DND-41 (cell line): ENCODE data around the gene LARP7.
"Not testable (repeated sequence)": the region's sequence is repeated elsewhere in the genome, so short reads cannot be mapped to it uniquely, and the experiment has no call there.

Experiments
- ATAC-seq: fragments of 200-7000 bp; cut with Tn5 transposase; 3 replicates; pipeline ENCODE4 v1.9.1; 2021; ENCODE audit warnings: low read depth; ENCODE audit not compliant: insufficient read depth
- DNase-seq: peaks from one replicate; pipeline ENCODE4 v3.0.0-alpha.2; 2020
- H2AFZ ChIP-seq: 2 replicates; pipeline ENCODE4 v1.6.0; 2012; ENCODE audit warnings: low read depth, low read length
- H3K27ac ChIP-seq: 2 replicates; pipeline ENCODE4 v1.5.1; 2012; ENCODE audit warnings: low read length, inconsistent platforms
- H3K27me3 ChIP-seq: fragments of 200-600 bp; sonication (generic); 2 replicates; pipeline ENCODE4 v1.6.0; 2012; ENCODE audit warnings: low read length, mild to moderate bottlenecking, inconsistent platforms; ENCODE audit not compliant: insufficient read depth, poor library complexity
- H3K36me3 ChIP-seq: 2 replicates; pipeline ENCODE4 v1.5.1; 2012; ENCODE audit warnings: low read length, inconsistent platforms; ENCODE audit not compliant: insufficient read depth
- H3K4me1 ChIP-seq: 2 replicates; pipeline ENCODE4 v1.5.1; 2012; ENCODE audit warnings: mild to moderate bottlenecking, low read length; ENCODE audit not compliant: insufficient read depth
- H3K4me2 ChIP-seq: 2 replicates; pipeline ENCODE4 v1.6.0; 2012; ENCODE audit warnings: mild to moderate bottlenecking, moderate library complexity, low read length, inconsistent platforms; ENCODE audit not compliant: insufficient read depth
- H3K4me3 ChIP-seq, 2 experiments: fragments of 200-600 bp in 1 of 2; shearing (Covaris generic) in 1 of 2; 2 replicates each; pipeline ENCODE4 v1.5.1; 2012 to 2016; ENCODE audit warnings: inconsistent platforms in 2 of 2, low read length in 2 of 2, mild to moderate bottlenecking in 2 of 2, low read depth in 1 of 2, moderate library complexity in 1 of 2
- H3K79me2 ChIP-seq: 2 replicates; pipeline ENCODE4 v1.6.0; 2012; ENCODE audit warnings: low read length, inconsistent platforms; ENCODE audit not compliant: insufficient read depth
- H3K9ac ChIP-seq: 2 replicates; pipeline ENCODE4 v1.6.0; 2012; ENCODE audit warnings: low read depth, mild to moderate bottlenecking, inconsistent platforms, low read length, moderate library complexity
- H3K9me3 ChIP-seq: 2 replicates; pipeline ENCODE4 v1.5.1; 2012; ENCODE audit warnings: low read length, moderate library complexity, mild to moderate bottlenecking, inconsistent platforms; ENCODE audit not compliant: insufficient read depth, severe bottlenecking
- H4K20me1 ChIP-seq: 2 replicates; pipeline ENCODE4 v1.6.0; 2012; ENCODE audit warnings: low read length; ENCODE audit not compliant: insufficient read depth
- CTCF ChIP-seq: IDR thresholded peaks from 2 replicates; pipeline ENCODE4 v1.5.1; 2012; ENCODE audit warnings: borderline replicate concordance, low read length, moderate library complexity, mild to moderate bottlenecking; ENCODE audit not compliant: poor library complexity, severe bottlenecking; ENCODE audit errors: extremely low read depth
- EZH2 ChIP-seq: IDR thresholded peaks from 3 replicates; pipeline ENCODE4 v1.6.1; 2012; ENCODE audit warnings: borderline replicate concordance, low read depth, mild to moderate bottlenecking, moderate library complexity, low read length, inconsistent platforms; ENCODE audit not compliant: severe bottlenecking

LARP7 gene

GRCh38 chr4:112592717-112593116 is 44.2 kb upstream of the LARP7 start:
- Histone ChIP-seq H2AFZ (no peak overlapping the region), H3K27ac (no peak overlapping the region), H4K20me1 (no peaks in the 10 kb centered on the region), H3K9me3 (no peaks in the 10 kb centered on the region), H3K4me1 (no peaks in the 10 kb centered on the region), H3K9ac (no peak overlapping the region), H3K4me2 (no peak overlapping the region), H3K79me2 (no peaks in the 10 kb centered on the region), H3K4me3 (no peak overlapping the region), H3K36me3 (peaks cover 23% of the 10 kb centered on the region; the same call in 1 of the 2 replicates), H3K27me3 (no peaks in the 10 kb centered on the region)
- no peak for ATAC-seq
- no peak for DNase-seq
- TF ChIP-seq CTCF (no peak), EZH2 (no peak)

GRCh38 chr4:112593438-112594133 is 43.4 kb upstream of the LARP7 start:
- no peak overlapping the region for H3K4me3 ChIP-seq
- no peak overlapping the region for H3K9ac ChIP-seq
- ATAC-seq (no peak), DNase-seq (no peak)
- no peak overlapping the region for H2AFZ ChIP-seq
- H3K4me1 ChIP-seq: no peaks in the 10 kb centered on the region
- no peaks in the 10 kb centered on the region for H3K27me3 ChIP-seq
- H3K4me2 ChIP-seq: no peak overlapping the region
- no peaks in the 10 kb centered on the region for H4K20me1 ChIP-seq
- TF ChIP-seq EZH2 (no peak), CTCF (no peak)
- no peaks in the 10 kb centered on the region for H3K9me3 ChIP-seq
- H3K79me2 ChIP-seq: no peaks in the 10 kb centered on the region
- peaks cover 20% of the 10 kb centered on the region; the same call in 1 of the 2 replicates for H3K36me3 ChIP-seq
- H3K27ac ChIP-seq: no peak overlapping the region

- Histone ChIP-seq H3K4me3 (no peak overlapping the region), H4K20me1 (no peaks in the 10 kb centered on the region), H3K27me3 (no peaks in the 10 kb centered on the region), H3K79me2 (no peaks in the 10 kb centered on the region), H3K9ac (no peak overlapping the region), H3K9me3 (no peaks in the 10 kb centered on the region), H3K36me3 (peaks cover 18% of the 10 kb centered on the region), H3K27ac (no peak overlapping the region), H3K4me1 (no peaks in the 10 kb centered on the region), H3K4me2 (no peak overlapping the region), H2AFZ (no peak overlapping the region)
- DNase-seq (no peak), ATAC-seq (no peak)
- no peak for TF ChIP-seq EZH2
- TF ChIP-seq CTCF: no peak
These were observed 42.0 kb upstream of the LARP7 start for GRCh38 chr4:112594993-112595392.

GRCh38 chr4:112604589-112604988 is 32.4 kb upstream of the LARP7 start:
- Histone ChIP-seq H3K9me3 (no peaks in the 10 kb centered on the region), H3K4me1 (no peaks in the 10 kb centered on the region), H3K9ac (no peak overlapping the region), H3K27ac (no peak overlapping the region), H3K4me2 (no peak overlapping the region), H2AFZ (no peak overlapping the region), H4K20me1 (peaks cover 2% of the 10 kb centered on the region; the same call in 1 of the 2 replicates), H3K79me2 (no peaks in the 10 kb centered on the region), H3K27me3 (no peaks in the 10 kb centered on the region), H3K36me3 (peaks cover 69% of the 10 kb centered on the region), H3K4me3 (no peak overlapping the region)
- ATAC-seq (peak; percentile 90), DNase-seq (peak; percentile 54)
- TF ChIP-seq EZH2 (no peak), CTCF (peak; percentile 66)

GRCh38 chr4:112612814-112613213 is 24.1 kb upstream of the LARP7 start:
- ATAC-seq, H3K9me3 ChIP-seq, H2AFZ ChIP-seq, H3K4me1 ChIP-seq, H3K4me3 ChIP-seq, H3K27ac ChIP-seq, H3K4me2 ChIP-seq, H3K79me2 ChIP-seq, DNase-seq, H4K20me1 ChIP-seq, H3K27me3 ChIP-seq, H3K9ac ChIP-seq: not testable (repeated sequence)
- H3K36me3 ChIP-seq: peaks cover 40% of the 10 kb centered on the region
